Trophoblast cell (in vitro differentiated cells and primary cell): Measurements from ENCODE around the gene CST9.
A peak's percentile ranks its signal among the peaks of the same experiment; 100 is the strongest.

ENCODE experiments used
- DNase-seq, 2 donors: peaks; one replicate each; pipeline ENCODE4 v3.0.0-alpha.2; 2016
- H2AFZ ChIP-seq: 2 replicates; pipeline ENCODE4 v1.6.1; 2013; ENCODE audit warnings: low read length, moderate library complexity, mild to moderate bottlenecking; ENCODE audit not compliant: insufficient read depth, poor library complexity
- H2AK5ac ChIP-seq: 2 replicates; pipeline ENCODE4 v1.6.1; 2013; ENCODE audit warnings: mild to moderate bottlenecking, low read length
- H2BK120ac ChIP-seq: 2 replicates; pipeline ENCODE4 v1.6.1; 2013; ENCODE audit warnings: low read length, mild to moderate bottlenecking, moderate library complexity; ENCODE audit not compliant: insufficient read depth, poor library complexity
- H2BK12ac ChIP-seq: 2 replicates; pipeline ENCODE4 v1.6.1; 2013; ENCODE audit warnings: mild to moderate bottlenecking, low read length, moderate library complexity
- H2BK5ac ChIP-seq: 2 replicates; pipeline ENCODE4 v1.6.1; 2013; ENCODE audit warnings: low read length, low read depth, moderate library complexity, mild to moderate bottlenecking; ENCODE audit not compliant: poor library complexity
- H3K14ac ChIP-seq: 2 replicates; pipeline ENCODE4 v1.6.1; 2013; ENCODE audit warnings: mild to moderate bottlenecking, low read length
- H3K18ac ChIP-seq: 2 replicates; pipeline ENCODE4 v1.6.1; 2013; ENCODE audit warnings: mild to moderate bottlenecking, low read length
- H3K23ac ChIP-seq: 2 replicates; pipeline ENCODE4 v1.6.1; 2013; ENCODE audit warnings: low read length
- H3K27ac ChIP-seq: 2 replicates; pipeline ENCODE4 v1.5.1; 2013; ENCODE audit warnings: low read depth, mild to moderate bottlenecking, inconsistent platforms, low read length, moderate library complexity
- H3K27me3 ChIP-seq: 2 replicates; pipeline ENCODE4 v1.6.1; 2013; ENCODE audit warnings: inconsistent platforms, mild to moderate bottlenecking, low read length, moderate library complexity; ENCODE audit not compliant: insufficient read depth
- H3K36me3 ChIP-seq, 2 experiments: 1 replicate in 1 of 2; 2 replicates in 1 of 2; pipeline ENCODE4 v1.6.1; 2013; ENCODE audit warnings: low read length in 2 of 2, mild to moderate bottlenecking in 2 of 2, moderate library complexity in 1 of 2; ENCODE audit not compliant: insufficient read depth in 2 of 2, control insufficient read depth in 1 of 2
- H3K4ac ChIP-seq: 2 replicates; pipeline ENCODE4 v1.6.1; 2013; ENCODE audit warnings: low read depth, mild to moderate bottlenecking, low read length, moderate library complexity
- H3K4me1 ChIP-seq, 2 experiments: 1 replicate in 1 of 2; 2 replicates in 1 of 2; pipeline ENCODE4 v1.6.1; 2013; ENCODE audit warnings: low read length in 2 of 2, mild to moderate bottlenecking in 2 of 2, moderate library complexity in 1 of 2; ENCODE audit not compliant: insufficient read depth in 2 of 2, control insufficient read depth in 1 of 2
- H3K4me2 ChIP-seq: 2 replicates; pipeline ENCODE4 v1.6.1; 2013; ENCODE audit warnings: inconsistent platforms, mild to moderate bottlenecking, low read length, moderate library complexity
- H3K4me3 ChIP-seq: 2 replicates; pipeline ENCODE4 v1.5.1; 2013; ENCODE audit warnings: mild to moderate bottlenecking, low read depth, low read length, inconsistent platforms
- H3K79me1 ChIP-seq: one replicate; pipeline ENCODE4 v1.6.1; 2013; ENCODE audit warnings: low read length
- H3K79me2 ChIP-seq: 2 replicates; pipeline ENCODE4 v1.6.1; 2013; ENCODE audit warnings: low read length, mild to moderate bottlenecking; ENCODE audit not compliant: control insufficient read depth, insufficient read depth, poor library complexity
- H3K9ac ChIP-seq: 2 replicates; pipeline ENCODE4 v1.6.1; 2013; ENCODE audit warnings: mild to moderate bottlenecking, low read length
- H3K9me3 ChIP-seq: 2 replicates; pipeline ENCODE4 v1.6.1; 2013; ENCODE audit warnings: low read depth, mild to moderate bottlenecking, control low read depth, inconsistent platforms, low read length; ENCODE audit not compliant: insufficient read depth
- H4K12ac ChIP-seq: 2 replicates; pipeline ENCODE4 v1.6.1; 2013; ENCODE audit warnings: low read depth, mild to moderate bottlenecking, low read length, moderate library complexity
- H4K8ac ChIP-seq: 2 replicates; pipeline ENCODE4 v1.6.1; 2013; ENCODE audit warnings: low read depth, mild to moderate bottlenecking, low read length, moderate library complexity
- H4K91ac ChIP-seq: one replicate; pipeline ENCODE4 v1.6.1; 2013; ENCODE audit warnings: low read depth, mild to moderate bottlenecking, low read length, moderate library complexity
- WGBS: extraction: QIAGEN DNeasy Blood & Tissue Kit; methylation state at CpG from one replicate; pipeline ENCODE4 v1.1.7; 2013; ENCODE audit warnings: missing lambda C conversion rate; ENCODE audit not compliant: insufficient read length, insufficient coverage; ENCODE audit errors: extremely low coverage; 5-methylcytosine and 5-hydroxymethylcytosine counted together

Gene CST9

GRCh38 chr20:23608251-23608846, 2.6 kb upstream of the CST9 start:
- H2BK120ac ChIP-seq = no peak overlapping the region
- H4K12ac ChIP-seq = no peak overlapping the region
- H3K27me3 ChIP-seq = no peaks in the 10 kb centered on the region
- H3K4me2 ChIP-seq = no peak overlapping the region
- no peak overlapping the region for H3K23ac ChIP-seq
- no peaks in the 10 kb centered on the region for H3K79me1 ChIP-seq
- no peak for DNase-seq
- H3K27ac ChIP-seq = no peak overlapping the region
- H3K18ac ChIP-seq = no peak overlapping the region
- no peaks in the 10 kb centered on the region for H3K9me3 ChIP-seq
- H2AFZ ChIP-seq = no peak overlapping the region
- no CpG with 5 or more reads among the region's 18 CpGs for WGBS
- H3K4me3 ChIP-seq = no peak overlapping the region
- H2BK5ac ChIP-seq = no peak overlapping the region
- H3K9ac ChIP-seq = no peak overlapping the region
- no peaks in the 10 kb centered on the region for H3K36me3 ChIP-seq
- no peak overlapping the region for H2AK5ac ChIP-seq
- H2BK12ac ChIP-seq = no peak overlapping the region
- no peak overlapping the region for H4K91ac ChIP-seq
- H3K79me2 ChIP-seq = no peaks in the 10 kb centered on the region
- no peak overlapping the region for H3K4ac ChIP-seq
- no peaks in the 10 kb centered on the region for H3K4me1 ChIP-seq
- no peak overlapping the region for H3K14ac ChIP-seq
- no peak overlapping the region for H4K8ac ChIP-seq

DNA sequence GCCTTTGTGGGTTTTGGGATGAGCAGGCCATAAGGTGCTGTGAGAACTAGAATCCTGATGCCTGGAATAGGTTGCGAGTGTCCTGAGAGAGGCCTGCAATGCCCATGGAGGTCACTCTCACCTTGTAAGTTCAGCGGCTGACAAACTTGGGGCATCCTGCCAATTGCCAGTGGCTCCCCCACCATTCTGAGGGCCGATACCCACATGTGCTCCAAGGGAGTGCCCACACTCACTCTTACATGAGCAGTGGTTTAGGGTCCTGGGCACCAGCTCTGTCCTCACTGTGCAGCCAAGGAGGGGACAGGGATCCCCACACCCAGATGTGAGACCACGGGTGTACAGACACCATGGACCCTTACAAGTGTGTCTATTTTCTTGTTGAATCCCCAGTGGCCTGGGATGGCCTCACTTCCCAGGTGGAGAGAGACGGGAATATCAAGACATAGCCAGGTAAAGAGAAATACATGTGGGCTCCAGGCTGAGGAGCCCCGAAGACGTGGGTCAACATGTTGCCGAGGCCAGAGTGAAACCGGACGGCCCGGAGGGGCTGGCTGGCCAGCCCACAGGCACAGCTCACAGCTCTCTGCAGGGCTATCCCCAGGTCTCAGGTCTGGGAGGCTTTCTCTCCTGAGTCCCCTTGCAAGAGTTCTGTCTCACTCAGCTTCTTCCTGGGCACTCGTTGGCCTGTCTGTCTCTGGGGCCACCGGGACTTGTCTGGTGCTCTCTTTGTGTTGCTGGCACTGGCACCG, 2.0 kb upstream of the CST9 start:
- no peaks in the 10 kb centered on the region for H3K36me3 ChIP-seq
- no peak overlapping the region for H4K12ac ChIP-seq
- H4K8ac ChIP-seq = no peak overlapping the region
- no peaks in the 10 kb centered on the region for H3K4me1 ChIP-seq
- no peak overlapping the region for H3K27ac ChIP-seq
- H3K79me1 ChIP-seq = no peaks in the 10 kb centered on the region
- H2BK5ac ChIP-seq = no peak overlapping the region
- H2BK120ac ChIP-seq = no peak overlapping the region
- no peak overlapping the region for H3K18ac ChIP-seq
- H3K27me3 ChIP-seq = no peaks in the 10 kb centered on the region
- DNase-seq = no peak
- no peak overlapping the region for H3K23ac ChIP-seq
- H3K79me2 ChIP-seq = no peaks in the 10 kb centered on the region
- H3K9me3 ChIP-seq = peaks cover 1% of the 10 kb centered on the region
- no CpG with 5 or more reads among the region's 14 CpGs for WGBS
- H3K4me3 ChIP-seq = no peak overlapping the region
- H2BK12ac ChIP-seq = no peak overlapping the region
- H3K9ac ChIP-seq = no peak overlapping the region
- no peak overlapping the region for H3K4ac ChIP-seq
- H2AK5ac ChIP-seq = no peak overlapping the region
- H3K14ac ChIP-seq = no peak overlapping the region
- H3K4me2 ChIP-seq = no peak overlapping the region
- H2AFZ ChIP-seq = no peak overlapping the region
- no peak overlapping the region for H4K91ac ChIP-seq

GRCh38 chr20:23606652-23607049, 934 bp upstream of the CST9 start:
- Histone ChIP-seq H3K79me2 (no peaks in the 10 kb centered on the region), H3K18ac (no peak overlapping the region), H4K8ac (no peak overlapping the region), H3K9ac (no peak overlapping the region), H3K14ac (no peak overlapping the region), H2AK5ac (no peak overlapping the region), H3K9me3 (peaks cover 2% of the 10 kb centered on the region), H3K27me3 (no peaks in the 10 kb centered on the region), H2BK5ac (no peak overlapping the region), H3K23ac (no peak overlapping the region), H3K27ac (no peak overlapping the region), H4K91ac (no peak overlapping the region), H2BK12ac (no peak overlapping the region), H3K4ac (no peak overlapping the region), H2AFZ (no peak overlapping the region), H2BK120ac (no peak overlapping the region), H3K79me1 (no peaks in the 10 kb centered on the region), H4K12ac (no peak overlapping the region), H3K4me1 (peaks cover 2 to 3% of the 10 kb centered on the region in 2 experiments), H3K36me3 (no peaks in the 10 kb centered on the region), H3K4me3 (no peak overlapping the region), H3K4me2 (no peak overlapping the region)
- no CpG with 5 or more reads among the region's 9 CpGs for WGBS
- peak; percentile 91 to 98 for DNase-seq

DNA sequence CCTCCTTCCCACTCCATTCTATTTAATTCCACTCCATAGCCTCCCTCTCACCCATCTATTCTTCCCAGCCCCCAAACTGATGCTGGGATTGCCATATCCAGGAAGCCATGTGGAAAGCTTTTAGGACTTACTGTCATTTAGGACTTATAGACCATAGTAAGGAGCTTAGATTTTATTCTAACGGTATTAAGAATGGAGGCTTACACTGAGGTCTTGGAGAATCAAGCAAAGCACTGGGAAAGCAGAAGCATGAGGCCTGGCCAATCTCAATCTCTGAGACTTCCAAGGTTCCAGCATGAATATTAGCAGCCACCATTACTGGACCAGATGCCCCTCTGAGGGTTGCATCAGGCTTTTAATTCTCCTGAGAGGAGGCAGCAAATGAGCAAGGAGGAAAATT, 1.4 kb downstream of the CST9 start:
- Histone ChIP-seq H3K4me3 (no peak overlapping the region), H3K18ac (no peak overlapping the region), H2BK5ac (no peak overlapping the region), H4K91ac (no peak overlapping the region), H2BK12ac (no peak overlapping the region), H3K4me2 (no peak overlapping the region), H4K8ac (no peak overlapping the region), H3K23ac (no peak overlapping the region), H3K27me3 (no peaks in the 10 kb centered on the region), H3K36me3 (no peaks in the 10 kb centered on the region), H3K79me1 (no peaks in the 10 kb centered on the region), H3K79me2 (no peaks in the 10 kb centered on the region), H2AFZ (no peak overlapping the region), H3K4me1 (peaks cover 2 to 4% of the 10 kb centered on the region in 2 experiments), H3K9ac (no peak overlapping the region), H3K4ac (no peak overlapping the region), H2AK5ac (no peak overlapping the region), H3K27ac (no peak overlapping the region), H4K12ac (no peak overlapping the region), H2BK120ac (no peak overlapping the region), H3K14ac (no peak overlapping the region), H3K9me3 (peaks cover 4% of the 10 kb centered on the region)
- no CpG with 5 or more reads among the region's 1 CpG for WGBS
- no peak for DNase-seq
